NCI-H510A treated with DMSO at 0.1 percent for 48 hours (cell line): ENCODE results near the gene SECISBP2L.
"Not testable (repeated sequence)": the region's sequence is repeated elsewhere in the genome, so short reads cannot be mapped to it uniquely, and the experiment has no call there.

Experiments used
- DNase-seq: peaks from one replicate; lab custom pipeline; 2025; lab: John Stamatoyannopoulos, UW

The SECISBP2L gene, protein sequence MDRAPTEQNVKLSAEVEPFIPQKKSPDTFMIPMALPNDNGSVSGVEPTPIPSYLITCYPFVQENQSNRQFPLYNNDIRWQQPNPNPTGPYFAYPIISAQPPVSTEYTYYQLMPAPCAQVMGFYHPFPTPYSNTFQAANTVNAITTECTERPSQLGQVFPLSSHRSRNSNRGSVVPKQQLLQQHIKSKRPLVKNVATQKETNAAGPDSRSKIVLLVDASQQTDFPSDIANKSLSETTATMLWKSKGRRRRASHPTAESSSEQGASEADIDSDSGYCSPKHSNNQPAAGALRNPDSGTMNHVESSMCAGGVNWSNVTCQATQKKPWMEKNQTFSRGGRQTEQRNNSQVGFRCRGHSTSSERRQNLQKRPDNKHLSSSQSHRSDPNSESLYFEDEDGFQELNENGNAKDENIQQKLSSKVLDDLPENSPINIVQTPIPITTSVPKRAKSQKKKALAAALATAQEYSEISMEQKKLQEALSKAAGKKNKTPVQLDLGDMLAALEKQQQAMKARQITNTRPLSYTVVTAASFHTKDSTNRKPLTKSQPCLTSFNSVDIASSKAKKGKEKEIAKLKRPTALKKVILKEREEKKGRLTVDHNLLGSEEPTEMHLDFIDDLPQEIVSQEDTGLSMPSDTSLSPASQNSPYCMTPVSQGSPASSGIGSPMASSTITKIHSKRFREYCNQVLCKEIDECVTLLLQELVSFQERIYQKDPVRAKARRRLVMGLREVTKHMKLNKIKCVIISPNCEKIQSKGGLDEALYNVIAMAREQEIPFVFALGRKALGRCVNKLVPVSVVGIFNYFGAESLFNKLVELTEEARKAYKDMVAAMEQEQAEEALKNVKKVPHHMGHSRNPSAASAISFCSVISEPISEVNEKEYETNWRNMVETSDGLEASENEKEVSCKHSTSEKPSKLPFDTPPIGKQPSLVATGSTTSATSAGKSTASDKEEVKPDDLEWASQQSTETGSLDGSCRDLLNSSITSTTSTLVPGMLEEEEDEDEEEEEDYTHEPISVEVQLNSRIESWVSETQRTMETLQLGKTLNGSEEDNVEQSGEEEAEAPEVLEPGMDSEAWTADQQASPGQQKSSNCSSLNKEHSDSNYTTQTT

DNA sequence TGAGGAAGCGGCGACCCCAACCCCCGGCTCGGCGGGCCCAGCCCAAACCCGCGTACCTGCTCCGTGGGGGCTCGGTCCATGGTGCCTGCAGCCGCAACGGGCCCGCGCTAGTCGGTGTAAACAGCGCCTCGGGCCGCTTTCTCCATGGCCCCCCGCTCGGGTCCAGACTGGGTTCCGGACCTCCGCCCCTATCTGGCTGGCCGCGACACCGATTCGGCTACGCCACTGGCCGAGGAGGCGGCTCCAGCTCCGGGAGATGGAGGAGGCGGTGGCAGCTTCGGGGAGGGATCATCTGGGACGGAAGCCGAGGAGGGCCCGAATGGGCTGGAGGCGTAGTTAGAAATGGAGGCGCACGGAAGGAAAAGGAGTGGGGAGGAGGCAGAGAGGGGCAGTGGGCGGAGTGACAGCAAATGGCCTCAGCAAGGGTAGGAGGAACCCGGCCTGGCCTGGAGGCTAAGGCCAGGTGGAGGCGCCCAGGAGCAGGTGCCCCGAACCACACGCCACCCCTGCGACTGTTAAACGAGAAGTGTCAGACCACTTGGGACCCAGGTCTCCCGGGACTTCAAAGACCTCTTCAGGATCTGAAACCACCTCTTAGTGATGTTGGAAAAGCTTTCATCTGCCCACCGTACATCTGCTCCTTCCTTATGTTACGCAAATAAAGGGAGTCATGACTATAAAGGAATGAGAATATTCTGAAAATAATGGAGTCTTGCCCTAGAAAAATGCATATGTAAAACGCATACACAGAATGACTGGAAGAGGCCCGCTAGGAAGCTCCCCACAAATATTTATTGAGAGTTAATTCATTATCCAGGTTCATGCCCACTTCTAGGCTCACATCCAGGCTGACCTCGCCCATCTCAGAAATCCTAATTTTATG is at the start of gene SECISBP2L:
TSS of gene SECISBP2L (minus strand) at position 227 of the 883 bp plus-strand sequence. CDS start at position 80, 147 bp downstream.
- DNase-seq: peak; percentile 87

DNA sequence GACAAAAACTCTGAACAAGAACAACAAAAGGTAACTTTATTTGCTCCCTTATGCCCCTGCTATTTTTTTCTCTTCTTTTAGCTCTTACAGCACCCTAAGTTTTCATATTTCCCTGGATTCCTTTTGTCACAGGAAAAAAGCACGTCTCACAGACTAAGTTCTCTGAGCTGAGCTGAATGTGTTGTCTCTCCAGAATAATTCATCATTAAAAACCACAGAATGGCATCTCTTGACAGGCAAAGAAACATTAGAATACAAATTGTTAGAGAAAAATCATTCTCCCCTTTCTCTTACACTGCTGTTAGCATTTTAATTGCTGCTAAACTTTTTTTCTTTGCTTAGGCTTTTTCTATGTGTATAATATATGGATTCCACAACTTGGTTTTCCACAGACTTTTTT is 48.7 kb upstream of the SECISBP2L start:
- no peak for DNase-seq

DNA sequence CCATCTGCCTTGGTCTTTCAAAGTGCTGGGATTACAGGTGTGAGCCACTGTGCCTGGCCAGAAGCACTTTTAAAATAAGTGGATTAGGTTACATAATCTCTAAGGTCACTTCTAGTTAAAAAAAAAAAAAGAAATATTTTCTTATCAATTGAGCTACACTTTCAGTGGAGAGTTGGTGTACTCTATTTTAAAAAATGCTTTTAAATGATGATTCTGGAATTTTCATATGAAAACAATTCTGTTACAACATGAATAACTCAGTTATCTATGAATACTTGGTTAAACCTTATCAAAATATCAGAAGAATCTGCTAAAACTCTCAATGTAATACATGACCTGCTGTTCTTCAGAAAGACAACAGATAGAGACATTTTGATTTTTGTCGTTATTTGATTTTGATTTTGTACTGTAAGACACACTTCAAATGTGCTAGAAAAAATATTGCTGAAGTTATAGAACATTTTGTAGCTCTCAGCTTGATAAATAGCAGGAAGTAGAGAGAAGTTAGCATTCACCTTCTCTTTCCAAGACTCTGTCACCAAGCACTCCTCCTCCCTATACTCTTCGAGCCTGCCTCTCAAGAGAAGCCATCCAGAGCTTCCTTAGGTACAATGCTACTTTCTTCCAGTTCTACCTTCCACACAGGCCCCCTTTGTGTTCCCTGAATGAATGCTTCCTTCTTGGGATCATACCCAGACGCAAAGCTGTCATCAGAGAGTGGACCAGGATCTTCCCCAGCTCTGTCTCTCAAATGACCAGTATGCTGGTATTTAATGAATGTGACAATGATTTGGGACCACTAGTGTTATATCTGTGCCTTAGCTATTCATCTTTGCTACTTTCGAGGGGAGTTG is 47.2 kb upstream of the SECISBP2L start:
- no peak for DNase-seq

DNA sequence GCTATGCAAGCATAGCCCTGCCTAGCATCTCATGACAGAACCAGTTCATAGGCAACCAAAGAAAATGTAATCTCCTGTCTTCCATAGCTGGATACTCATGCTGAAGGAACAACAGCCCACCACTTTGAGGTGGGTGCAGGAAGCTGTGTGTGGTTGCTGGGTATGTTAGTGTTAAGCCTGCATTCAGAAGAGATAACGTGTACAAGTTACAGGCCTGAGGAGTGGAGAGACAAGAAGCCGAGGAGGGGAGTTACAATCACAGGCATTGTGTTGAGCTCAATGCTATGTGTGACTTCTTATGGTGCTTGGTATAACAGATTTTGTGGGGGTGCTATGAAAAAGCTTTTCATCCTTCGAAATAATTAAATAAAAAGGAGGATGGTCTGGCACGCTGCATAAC is 42.8 kb upstream of the SECISBP2L start:
- no peak for DNase-seq

DNA sequence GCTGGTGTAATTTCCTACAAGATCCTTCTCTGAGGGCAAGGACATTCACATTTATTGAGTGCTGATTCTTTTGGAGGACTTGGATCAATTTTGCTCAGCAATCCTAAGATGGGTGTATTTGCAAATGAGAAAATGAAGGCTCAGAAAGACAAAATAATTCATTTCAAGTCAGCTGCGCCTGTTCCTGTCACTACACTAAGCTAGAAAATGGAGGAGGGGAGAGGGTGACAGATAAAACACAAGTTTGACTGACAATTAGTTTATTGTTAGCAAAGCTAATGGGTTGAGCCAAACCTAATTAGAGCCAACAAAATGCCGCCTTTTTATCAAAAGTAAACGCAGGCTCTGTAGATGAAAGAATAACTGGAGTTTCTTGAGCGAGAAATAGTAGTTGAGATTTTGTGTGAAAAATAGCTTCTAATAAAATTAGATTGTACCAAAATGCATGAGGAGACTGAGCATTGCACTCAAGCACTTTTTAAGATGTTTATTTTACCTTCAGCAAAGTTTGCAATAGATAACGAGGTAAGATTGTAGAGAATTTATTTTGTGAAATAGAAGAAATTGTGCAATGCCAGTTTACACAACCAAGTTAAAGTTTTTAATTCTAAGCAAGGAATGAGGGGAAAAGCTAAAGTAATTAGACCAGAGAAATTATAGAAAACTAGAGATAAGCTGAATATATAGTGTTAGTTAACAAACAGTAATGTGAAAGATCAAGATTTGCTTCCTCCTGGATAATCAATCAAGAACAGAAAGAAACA is 39.6 kb upstream of the SECISBP2L start:
- no peak for DNase-seq

DNA sequence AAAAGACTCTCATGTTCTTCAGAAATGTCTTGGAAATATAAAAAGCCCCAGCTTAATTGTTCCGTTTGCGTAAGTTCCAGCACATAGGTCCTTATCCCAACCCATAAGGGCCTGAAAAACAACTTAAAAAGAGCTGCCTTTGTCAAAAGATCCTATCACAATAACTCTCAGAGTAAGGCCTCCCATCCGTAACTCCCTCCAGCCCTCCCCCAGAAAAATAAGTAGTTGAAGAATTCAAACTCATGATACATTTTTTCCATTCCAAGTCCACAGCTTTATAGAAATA is 38.0 kb upstream of the SECISBP2L start:
- DNase-seq: no peak

DNA sequence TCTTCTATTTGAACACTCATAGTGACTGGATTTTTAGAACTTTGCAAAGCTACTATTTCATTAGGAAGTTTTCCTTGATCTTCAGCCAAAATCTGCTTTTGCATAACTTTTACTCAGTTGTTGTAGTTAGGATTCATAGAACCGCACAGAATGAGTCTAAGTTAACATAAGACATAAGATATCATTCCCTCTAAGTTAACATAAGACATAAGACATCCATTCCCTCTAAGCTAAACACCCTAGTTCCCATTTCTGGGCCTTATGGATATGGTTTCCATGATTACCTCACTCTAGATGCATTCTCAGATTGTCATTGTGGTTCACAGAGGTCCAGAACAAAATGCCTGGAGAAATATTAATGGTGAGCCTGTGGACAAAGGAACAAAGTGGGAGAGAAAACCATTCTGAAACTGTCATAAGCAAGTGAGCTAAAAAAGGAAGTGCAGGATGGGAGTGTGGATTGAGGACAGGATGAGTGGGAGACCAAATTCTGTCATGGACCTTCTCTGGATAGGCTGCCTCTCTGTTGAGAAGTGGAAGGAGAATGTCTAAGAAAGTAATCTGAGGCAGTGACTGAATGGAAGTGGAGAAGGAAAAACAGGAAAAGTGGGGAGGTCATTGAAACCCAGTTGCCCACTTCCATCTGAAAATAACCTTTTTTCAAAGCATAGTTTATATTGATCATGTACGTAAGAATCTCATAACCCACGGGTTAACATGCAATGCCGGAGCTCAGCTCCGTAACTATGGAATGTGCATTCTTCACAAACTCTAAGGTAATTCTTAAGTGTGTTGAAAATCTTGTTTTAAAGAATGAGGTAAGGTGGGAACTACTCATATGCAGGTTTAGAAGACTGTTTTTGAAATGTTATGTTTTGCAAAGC is 37.4 kb upstream of the SECISBP2L start:
- no peak for DNase-seq

DNA sequence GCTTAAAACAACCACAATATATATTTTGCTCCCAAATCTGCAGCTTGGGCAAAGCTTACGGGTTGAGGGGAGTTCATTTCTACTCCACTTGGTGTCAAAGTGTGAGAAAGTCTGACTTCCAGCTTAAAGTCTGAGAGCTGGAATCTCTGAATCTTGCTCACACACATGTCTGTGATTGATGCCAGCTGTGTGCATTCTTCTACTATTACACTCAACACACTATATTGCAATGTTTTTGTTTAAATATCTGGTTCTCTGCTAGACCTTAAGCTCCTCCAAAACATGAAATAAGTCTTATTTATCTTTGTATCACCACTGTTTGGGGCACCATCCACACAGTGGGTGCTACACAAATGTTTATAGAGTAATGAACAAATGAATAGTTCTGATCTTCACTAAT is 36.7 kb upstream of the SECISBP2L start:
- DNase-seq: no peak

DNA sequence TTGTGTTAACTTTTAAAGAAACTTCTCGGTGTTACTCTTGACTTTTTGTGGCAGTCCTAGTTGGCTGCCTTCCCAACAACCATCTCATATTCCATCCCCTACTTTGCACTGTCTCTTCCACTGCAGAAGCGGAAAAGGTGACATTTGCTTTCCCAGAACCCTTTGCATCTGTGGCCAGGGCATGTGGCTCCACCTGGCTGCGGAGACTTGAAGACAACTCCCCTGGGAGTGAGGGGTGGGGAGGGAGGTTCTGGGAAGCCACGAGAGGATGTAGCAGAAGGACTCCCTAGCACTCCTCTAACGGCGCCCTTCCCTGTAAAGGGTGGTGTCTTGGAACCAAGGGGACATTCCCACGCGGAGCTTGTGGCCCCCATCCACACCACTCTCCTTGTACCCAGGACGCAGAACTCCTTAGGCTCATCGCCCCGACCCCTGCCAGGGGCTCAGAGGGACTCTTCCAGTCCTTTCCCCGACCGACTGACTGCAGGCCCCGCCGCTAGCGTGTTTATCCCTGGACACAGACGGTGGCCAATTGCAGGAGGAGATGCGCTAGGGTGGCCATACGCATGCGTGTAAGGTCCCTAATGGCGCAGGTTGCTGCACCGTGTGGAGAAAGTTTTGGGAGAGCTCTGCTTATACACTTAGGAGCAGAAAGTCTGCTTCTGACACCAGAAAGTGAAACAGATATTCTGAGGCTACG is 33.2 kb upstream of the SECISBP2L start:
- no peak for DNase-seq

DNA sequence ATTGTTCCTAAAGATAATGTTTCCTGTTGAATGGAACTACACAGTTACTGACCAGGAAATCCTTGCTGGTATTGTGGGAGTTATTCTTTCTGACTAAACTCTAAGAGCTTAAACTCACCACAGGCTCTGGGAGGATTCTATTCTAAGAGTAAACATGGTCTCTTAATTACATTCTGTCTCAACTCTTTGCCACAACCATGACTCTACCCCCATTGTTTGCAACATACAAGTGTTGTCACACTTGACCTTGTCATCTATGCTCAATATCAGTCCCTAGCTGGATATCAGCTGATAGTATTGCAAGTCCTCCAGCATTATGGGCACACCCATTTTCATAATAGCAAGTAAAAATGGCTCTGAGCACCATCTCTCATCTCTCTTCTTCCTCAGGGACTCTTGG is 29.6 kb upstream of the SECISBP2L start:
- no peak for DNase-seq

DNA sequence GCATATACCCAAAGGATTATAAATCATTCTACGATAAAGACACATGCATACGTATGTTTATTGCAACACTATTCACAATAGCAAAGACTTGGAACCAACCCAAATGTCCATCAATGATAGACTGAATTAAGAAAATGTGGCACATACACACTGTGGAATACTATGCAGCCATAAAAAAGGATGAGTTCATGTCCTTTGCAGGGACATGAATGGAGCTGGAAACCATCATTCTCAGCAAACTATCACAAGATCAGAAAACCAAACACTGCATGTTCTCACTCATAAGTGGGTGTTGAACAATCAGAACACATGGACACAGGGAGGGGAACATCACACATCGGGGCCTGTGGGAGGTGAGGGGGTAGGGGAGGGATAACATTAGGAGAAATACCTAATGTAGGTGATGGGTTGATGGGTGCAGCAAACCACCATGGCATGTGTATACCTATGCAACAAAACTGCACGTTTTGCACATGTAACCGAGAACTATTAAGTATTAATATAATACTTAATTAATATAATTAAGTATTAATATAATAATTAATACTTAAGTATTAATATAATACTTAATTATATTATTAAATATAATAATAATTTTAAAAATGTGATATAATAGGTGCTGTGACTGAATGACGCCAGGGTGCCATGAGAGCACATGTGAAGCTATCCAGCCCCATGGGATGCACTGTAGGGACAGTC is 28.5 kb upstream of the SECISBP2L start:
- not testable (repeated sequence) for DNase-seq

DNA sequence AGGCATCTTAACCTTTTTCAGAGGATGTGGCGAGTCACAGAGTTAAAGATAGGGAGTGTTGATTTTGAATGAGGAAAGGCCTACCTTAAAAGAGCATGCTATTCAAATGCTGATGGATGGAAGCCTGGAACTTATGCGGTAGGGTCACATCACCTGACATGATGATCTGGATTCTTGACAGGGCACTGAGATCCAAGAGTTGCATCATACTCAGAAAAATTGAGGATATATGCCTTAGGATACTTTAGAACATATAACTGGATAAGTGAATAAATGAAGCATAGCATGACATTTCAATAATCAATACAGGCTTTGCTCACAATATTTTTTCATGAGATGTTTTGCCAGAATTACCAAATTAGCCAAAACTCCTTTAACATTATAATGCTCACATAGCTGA is 20.1 kb upstream of the SECISBP2L start:
- no peak for DNase-seq

DNA sequence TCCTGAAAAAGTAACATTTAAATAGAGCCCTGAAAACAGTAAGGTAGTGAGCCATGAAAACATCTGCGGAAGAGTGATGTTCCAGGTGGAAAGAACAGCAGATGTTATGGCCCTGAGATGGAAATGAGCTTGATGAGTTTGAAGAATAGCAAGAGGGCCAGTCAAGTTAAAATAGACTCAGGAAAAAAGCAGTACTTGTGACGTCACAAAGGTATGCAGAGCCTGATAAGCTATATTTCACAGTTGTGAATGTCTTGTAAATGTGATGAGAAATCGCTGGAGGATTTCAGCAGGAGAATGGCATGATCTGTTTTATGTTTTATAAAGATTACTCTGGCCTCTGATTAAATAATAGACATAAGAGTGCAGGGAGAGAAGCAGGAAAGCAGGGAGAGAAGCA is 18.6 kb upstream of the SECISBP2L start:
- no peak for DNase-seq

DNA sequence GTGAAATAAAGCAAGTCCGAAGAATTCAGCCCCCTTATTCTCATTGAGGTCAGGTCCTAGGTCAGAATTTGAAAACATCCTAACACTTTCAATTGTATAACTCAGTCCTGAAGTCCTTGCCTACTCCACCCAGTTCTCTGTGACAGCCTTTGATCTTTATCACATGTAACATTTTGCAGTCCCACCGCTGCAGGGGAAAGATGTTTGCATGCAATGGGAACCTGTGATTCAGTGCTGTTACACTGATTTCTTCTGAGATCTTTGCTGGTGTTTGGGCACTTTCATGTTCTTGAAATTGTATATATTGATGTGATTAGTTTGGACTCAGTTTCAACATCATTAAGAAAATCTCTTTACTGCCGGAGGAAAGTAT is 18.0 kb upstream of the SECISBP2L start:
- DNase-seq: no peak

DNA sequence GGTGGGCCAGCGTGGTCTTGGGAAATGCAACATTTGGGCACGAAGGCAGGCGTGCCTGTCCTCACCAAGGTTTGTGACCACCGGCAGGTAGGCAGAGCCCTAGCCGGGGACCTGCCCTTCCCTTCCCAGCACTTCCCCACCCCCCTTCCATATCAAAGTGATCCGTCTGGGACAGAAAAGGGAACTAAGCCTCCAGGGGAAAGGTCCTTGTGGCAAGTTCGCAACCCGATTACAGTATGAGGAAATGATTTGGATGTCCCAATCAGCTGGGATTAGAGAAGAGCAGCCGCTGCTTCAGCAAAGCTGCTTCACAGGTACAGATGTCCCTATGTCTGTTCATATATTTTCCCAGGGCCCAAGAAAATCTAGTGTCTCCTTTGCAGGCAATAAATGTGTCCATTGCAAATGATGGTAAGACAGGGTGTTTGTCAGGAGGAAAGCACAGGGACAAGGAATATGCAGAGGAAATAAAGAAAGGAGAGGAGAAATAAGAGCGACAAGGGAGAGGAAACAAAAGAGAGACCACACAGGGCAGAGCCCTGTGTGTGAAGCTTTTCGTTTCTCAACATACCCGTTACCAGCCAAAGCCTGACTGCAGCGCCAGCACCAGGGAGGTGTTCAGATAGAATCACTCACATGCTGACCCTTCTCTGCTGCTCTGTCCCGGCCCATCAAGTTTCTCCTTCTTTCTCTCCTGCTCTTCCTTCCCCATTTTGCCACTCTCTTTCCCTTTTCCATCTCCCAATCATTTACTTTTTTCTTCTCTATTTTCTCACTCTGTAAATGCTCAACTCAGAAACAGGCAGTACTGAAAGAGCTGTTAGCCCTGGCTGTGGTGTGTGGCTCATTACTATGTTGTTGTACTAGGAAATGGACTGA is 17.4 kb upstream of the SECISBP2L start:
- DNase-seq: no peak

DNA sequence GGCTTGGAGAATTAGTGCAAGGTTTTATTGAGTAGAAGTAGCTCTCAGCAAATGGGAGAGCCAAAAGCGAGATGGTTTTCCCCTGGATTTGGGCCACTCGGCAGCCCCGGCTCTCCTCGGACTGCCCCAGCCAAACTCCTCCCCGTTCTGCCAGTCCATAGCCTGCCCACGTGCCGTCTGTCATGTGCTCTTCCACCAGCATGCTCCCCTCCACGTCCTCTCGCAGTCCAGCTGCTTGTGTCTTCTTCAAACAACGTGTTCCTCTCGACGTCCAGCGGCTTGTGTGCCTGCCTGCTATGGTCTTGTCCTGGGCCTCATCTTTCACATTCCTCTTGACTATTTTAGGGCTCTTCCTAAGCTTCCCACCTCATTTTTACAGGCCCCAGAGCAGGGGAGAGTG is 16.7 kb upstream of the SECISBP2L start:
- no peak for DNase-seq
